ENCODE measurements around the gene ARHGEF16.
A peak's percentile ranks its signal among the peaks of the same experiment; 100 is the strongest.

The ARHGEF16 gene

DNA sequence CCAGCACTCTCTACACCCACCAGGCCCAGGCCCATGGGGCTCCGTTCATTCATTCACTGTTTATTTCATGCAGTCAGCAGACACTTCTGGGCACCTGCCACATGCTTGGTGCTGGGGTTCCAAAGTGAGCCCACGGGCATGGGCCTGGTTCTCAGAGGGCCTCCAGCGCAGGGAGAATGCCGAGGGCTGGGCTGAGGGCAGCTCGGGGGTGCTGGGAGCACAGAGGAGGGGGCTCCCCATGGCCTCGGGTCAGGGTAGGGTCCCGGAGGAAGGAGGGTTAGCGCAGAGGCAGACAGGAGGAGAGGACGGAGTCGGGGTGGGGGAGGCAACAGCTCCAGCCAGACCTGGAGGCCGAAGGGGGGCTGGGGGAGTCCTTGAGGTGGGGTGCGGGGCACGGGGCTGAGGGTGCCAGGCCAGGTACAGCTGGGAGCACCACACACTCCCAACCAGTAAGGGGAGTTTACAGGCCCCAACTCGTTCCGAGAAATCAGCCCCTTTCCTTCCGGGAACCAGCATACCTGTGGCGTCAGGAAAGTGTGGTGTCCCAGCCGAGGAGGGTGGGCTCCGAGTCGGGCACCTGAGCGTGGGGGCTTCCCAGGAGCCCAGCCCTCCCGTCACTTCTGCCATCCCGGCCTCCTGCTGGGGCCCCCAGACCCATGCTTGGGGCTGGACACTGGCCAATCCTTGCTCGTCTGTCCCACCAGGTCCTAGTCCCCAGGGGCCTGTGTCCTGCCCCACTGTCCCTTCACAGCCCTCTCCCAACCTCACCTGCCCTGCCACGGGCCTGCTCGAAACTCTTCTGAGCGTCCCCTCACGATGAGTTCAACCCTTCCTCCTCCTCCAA, 10.8 kb downstream of the ARHGEF16 start:
- Mint-ChIP-seq H3K4me1 (peaks cover 9% of the 10 kb centered on the region), H3K9me3 (peaks cover under 1% of the 10 kb centered on the region), H3K4me3 (no peak overlapping the region), H3K27ac (no peak overlapping the region), H3K27me3 (peaks cover 56% of the 10 kb centered on the region), H3K36me3 (no peaks in the 10 kb centered on the region)
- no peak for ATAC-seq

DNA sequence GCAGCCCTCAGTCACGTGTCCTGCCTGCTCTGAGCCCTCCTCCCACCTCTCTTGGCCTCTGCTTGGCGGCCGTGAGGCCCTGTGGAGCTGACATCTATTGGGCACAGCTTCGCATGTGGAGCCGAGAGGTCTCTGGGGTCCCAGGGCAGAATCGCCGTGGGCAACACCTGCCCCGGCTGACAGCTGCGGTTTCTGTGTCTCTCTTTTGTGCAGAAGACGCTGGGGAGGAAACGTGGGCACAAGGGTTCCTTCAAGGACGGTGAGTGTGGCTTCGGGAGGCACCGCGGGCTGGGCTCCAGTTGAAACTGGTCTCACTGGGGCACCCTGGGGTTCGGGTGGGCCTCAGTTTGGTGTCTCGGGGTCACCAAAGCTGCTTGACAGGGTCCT, 11.5 kb downstream of the ARHGEF16 start:
- peaks cover 14% of the 10 kb centered on the region for H3K4me1 Mint-ChIP-seq
- no peak for ATAC-seq
- H3K9me3 Mint-ChIP-seq = peaks cover 3% of the 10 kb centered on the region
- H3K27ac Mint-ChIP-seq = no peak overlapping the region
- H3K4me3 Mint-ChIP-seq = no peak overlapping the region
- peaks cover 56% of the 10 kb centered on the region for H3K27me3 Mint-ChIP-seq
- H3K36me3 Mint-ChIP-seq = no peaks in the 10 kb centered on the region

DNA sequence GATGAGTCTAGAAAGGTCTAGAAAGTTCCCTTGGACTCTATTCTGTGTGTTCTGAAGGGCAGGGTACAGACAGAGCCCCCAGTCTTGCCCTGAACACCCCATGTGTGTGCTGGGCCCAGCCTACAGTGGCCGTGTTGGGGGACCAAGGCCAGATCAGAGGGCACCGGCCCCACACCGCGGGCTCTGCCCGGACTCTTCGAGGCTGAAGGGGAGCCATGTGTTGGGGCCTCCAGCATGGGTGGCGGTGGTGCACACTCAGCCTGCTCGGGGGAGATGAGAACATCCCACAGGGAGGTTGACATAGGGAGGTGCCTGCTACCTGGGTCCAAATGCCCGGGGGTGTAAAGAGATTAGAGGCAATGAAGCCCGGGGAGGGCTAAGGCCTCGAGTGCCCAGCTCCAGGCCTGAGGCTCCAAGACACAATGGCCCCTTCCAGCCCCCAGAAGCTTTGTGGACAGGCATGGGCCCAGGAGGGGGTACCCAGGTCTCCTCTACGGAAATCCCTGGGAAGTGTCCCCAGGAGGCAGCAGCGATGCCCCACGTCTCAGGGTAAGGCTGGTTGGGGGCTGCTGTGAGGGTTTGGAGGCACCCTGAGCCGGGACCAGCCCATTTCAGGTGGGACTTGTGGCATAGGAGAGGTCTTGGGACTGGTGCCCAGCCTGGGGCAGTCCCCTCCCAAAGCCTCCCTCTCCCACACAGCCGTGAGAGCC, 12.1 kb downstream of the ARHGEF16 start:
- no peak for ATAC-seq
- no peaks in the 10 kb centered on the region for H3K36me3 Mint-ChIP-seq
- H3K9me3 Mint-ChIP-seq = peaks cover 3% of the 10 kb centered on the region
- H3K4me1 Mint-ChIP-seq = peaks cover 14% of the 10 kb centered on the region
- H3K27me3 Mint-ChIP-seq = peaks cover 55% of the 10 kb centered on the region
- no peak overlapping the region for H3K4me3 Mint-ChIP-seq
- no peak overlapping the region for H3K27ac Mint-ChIP-seq

DNA sequence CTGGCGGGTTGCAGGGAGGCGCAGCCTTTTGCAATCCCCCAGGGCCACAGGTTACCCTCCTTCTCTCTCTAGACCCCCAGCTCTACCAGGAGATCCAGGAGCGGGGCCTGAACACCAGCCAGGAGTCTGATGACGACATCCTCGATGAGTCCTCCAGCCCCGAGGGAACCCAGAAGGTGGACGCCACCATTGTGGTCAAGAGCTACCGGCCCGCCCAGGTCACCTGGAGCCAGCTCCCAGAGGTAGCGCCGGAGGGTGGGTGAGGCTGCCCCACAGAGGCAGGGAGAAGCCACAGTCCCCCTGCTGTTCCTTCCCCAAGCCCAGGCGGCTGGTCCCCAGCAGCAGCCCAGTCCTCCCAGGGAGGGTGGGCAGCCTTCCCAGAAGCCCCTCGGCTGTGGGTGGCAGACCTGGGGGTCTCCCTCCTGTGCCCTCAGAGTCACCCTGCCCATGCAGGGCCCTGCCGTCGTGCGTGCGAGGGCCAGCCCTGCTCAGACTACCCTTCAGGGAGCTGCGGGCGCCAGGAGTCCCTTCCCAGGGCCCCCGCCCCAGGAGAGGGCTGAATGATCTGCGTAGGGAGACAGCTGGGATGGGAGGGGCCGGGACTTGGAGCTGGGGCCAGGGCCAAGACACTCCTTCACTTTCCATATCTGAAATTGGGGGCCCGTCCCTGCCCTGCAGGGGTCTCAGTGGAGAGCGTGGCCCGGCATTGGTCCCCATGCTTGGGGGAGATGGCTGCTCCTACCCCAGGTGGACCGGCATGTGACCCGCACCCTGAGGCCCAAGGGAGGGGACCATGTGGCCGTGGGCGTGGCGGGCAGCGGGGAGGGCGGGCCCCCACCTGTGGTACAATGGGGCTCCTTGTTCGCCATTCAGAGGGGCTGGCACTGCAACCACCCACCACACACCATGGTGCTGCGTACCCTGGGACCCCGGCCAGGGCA, 12.9 kb downstream of the ARHGEF16 start:
- ATAC-seq = no peak
- no peaks in the 10 kb centered on the region for H3K36me3 Mint-ChIP-seq
- peaks cover 3% of the 10 kb centered on the region for H3K9me3 Mint-ChIP-seq
- H3K4me3 Mint-ChIP-seq = no peak overlapping the region
- peaks cover 14% of the 10 kb centered on the region for H3K4me1 Mint-ChIP-seq
- no peak overlapping the region for H3K27ac Mint-ChIP-seq
- peaks cover 48% of the 10 kb centered on the region for H3K27me3 Mint-ChIP-seq

DNA sequence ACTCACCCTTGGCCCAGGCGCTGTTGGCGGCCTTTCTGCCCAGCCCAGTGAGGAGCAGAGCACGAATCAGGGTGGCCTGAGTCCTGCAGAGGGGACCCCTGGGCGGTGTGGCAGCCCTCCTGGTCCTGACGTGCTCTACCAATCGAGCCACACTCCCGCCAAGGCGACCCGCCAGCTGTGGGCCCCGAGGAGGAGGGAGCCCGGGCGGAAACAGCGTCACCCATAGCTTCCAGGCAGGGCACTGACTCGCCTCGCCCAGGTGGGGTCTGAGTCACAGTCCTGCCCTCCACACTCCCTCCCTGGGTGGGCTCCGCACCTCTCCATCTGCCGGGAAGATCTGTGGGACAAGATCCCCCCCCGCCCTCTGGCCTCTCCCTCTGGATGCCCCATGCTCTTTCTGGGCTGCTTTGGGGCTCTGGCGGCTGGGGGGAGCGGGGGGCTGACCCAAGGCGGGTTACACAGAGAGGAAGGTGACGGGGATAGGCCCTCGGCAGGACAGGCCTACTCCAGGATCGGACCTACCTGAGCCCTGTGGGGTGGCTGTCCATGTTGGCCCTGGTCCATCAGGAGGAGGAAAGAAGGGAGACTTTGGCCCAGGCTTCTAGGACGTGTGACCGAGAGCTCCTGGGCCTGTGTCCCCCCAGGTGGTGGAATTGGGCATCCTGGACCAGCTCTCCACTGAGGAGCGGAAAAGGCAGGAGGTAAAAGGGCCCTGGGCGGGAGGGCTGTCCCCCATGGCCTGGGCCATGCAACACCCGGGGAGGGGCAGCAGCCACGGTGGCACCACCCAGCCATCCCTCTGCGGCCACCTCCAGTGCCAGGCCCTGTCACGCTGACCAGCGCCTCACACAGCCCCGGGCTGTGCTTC, 14.0 kb downstream of the ARHGEF16 start:
- H3K36me3 Mint-ChIP-seq = no peaks in the 10 kb centered on the region
- H3K27ac Mint-ChIP-seq = no peak overlapping the region
- H3K9me3 Mint-ChIP-seq = peaks cover 3% of the 10 kb centered on the region
- no peak for ATAC-seq
- peaks cover 14% of the 10 kb centered on the region for H3K4me1 Mint-ChIP-seq
- H3K27me3 Mint-ChIP-seq = peaks cover 48% of the 10 kb centered on the region
- H3K4me3 Mint-ChIP-seq = no peak overlapping the region

DNA sequence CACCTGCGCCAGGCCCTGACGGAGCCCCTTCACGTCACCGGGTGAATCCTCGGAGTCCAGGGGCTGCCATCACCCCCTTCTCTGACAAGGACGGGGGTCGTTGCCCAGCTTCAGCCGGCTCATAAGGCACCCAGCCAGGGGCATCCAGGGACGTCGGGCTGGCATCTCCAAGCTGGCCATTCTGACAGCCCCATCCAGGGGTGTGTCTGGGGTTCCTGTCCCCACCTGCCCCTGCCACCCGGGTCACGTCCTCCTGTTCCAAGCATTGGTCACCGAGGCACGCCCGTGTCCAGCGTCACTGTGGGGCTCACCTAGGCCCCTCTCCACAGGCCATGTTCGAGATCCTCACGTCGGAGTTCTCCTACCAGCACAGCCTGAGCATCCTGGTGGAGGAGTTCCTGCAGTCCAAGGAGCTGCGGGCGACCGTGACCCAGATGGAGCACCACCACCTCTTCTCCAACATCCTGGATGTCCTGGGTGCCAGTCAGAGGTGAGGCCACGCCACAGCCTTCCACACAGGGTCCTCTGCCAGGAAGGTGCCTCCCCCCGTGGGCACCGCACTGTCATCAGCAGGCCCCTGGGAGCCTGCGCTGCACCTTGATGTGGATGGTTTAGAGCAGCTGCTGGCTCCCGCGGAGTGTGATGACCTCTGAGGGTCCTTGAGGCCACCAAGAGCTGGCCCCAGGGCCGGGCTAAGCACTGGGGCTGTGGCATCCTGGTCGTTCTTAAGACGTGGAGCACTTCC, 14.8 kb downstream of the ARHGEF16 start:
- Mint-ChIP-seq H3K4me1 (peaks cover 14% of the 10 kb centered on the region), H3K27ac (no peak overlapping the region), H3K36me3 (no peaks in the 10 kb centered on the region), H3K4me3 (no peak overlapping the region), H3K9me3 (peaks cover 3% of the 10 kb centered on the region), H3K27me3 (peaks cover 48% of the 10 kb centered on the region)
- ATAC-seq = no peak

DNA sequence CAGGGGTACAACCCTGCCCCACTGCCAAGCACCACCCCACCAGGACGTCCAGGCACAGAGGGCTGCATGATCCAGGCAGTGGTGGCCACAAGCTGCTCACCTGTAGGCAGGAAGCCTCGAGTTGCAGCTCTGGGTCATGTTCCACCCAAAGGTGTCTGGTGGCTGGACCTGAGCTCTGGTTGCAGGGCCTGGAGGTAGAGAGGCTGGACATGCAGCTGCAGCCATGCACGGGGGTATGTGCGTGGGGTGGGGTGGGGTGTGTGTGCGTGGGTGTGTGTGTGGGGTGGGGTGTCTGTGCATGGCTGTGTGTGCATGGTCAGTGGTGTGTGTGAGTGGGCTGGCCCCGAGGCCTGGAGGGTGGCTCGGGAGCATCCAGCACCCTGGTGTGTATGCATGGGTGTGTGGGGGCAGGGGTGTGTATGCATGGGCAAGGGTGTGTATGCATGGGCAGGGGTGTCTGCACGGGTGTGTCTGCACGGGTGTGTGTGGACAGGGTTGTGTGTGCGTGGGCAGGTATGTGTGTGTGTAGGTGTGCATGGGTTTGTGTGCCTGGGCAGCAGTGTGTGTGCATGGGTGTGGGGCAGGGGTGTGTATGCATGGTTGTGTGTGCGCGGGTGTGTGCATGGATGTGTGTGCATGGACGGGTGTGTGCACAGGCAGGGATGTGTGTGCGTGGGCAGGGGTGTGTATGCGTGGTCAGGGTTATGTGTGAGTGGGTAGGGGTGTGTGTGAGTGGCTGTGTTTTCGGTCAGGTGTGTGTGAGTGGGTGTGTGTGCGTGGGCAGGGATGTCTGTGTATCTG, 15.6 kb downstream of the ARHGEF16 start:
- peak; percentile 6 for ATAC-seq
- Mint-ChIP-seq H3K36me3 (no peaks in the 10 kb centered on the region), H3K4me3 (no peak overlapping the region)

DNA sequence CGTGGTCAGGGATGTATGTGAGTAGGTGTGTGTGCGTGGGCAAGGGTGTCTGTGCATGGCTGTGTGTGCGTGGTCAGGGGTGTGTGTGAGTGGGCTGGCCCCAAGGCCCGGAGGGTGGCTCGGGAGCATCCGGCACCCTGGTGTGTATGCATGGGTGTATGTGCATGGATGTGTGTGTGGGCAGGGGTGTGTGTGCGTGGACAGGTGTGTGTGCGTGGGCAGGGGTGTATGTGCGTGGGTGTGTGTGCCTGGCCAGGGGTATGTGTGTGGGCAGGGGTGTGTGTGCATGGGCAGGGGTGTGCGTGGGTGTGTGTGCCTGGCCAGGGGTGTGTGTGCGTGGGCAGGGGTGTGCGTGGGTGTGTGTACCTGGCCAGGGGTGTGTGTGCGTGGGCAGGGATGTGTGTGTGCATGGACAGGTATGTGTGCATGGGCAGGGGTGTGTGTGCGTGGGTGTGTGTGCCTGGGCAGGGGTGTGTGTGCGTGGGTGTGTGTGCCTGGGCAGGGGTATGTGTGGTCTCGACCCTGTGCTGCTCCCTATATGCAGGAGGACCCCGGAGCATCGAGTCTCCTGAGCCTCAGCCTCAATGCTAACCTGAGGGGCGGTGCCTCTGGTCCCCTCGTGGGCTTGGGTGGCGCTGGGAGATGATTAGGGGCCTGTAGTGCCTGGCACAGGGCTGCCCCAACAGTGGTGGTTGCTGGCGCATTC, 16.3 kb downstream of the ARHGEF16 start:
- H3K4me3 Mint-ChIP-seq = no peak overlapping the region
- H3K36me3 Mint-ChIP-seq = no peaks in the 10 kb centered on the region
- peaks cover 10% of the 10 kb centered on the region for H3K4me1 Mint-ChIP-seq
- no peak overlapping the region for H3K27ac Mint-ChIP-seq
- no peak for ATAC-seq
- peaks cover 35% of the 10 kb centered on the region for H3K27me3 Mint-ChIP-seq
- H3K9me3 Mint-ChIP-seq = peaks cover 3% of the 10 kb centered on the region

More for the DNA sequence above, 15.6 kb downstream of the ARHGEF16 start:
- Mint-ChIP-seq H3K27me3 (peaks cover 43% of the 10 kb centered on the region), H3K4me1 (peaks cover 14% of the 10 kb centered on the region), H3K27ac (no peak overlapping the region), H3K9me3 (peaks cover 3% of the 10 kb centered on the region)

DNA sequence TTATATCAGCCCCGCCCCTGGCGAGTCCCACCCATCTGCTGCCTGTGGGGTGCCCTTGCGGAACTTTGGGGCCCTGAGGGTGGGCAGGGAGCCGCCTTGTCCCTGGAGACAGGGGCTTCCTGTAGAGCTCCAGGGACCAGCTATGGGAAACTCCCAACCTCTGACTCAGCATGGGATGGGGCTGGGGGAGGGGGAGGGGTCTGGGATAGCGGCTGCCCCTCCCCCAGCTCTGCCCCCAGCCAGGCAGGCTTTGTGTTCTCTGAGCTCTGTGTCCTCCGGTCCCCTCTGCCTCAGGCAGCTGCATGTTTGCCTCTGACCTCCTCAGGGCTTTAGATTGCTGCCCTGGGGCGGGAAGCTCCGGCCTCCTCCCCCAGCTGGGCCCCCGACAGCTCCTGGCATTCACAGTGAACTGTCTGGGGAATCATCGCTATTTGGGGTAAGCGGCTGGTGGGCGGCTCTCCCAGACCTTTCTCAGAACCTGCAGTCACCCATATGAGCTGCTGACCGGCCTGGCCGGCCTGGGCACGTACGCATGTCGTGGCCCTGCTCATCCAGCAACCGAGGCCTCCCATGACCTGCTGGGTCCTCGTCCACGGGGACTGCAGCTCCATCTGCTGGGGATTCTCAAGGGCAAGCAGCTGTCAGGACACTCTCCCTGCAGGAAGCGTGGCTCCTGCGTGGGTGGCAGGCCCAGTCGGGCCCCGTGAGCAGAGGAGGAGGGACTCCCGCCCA, 17.1 kb downstream of the ARHGEF16 start:
- H3K4me1 Mint-ChIP-seq = peaks cover 8% of the 10 kb centered on the region
- peaks cover 28% of the 10 kb centered on the region for H3K27me3 Mint-ChIP-seq
- H3K36me3 Mint-ChIP-seq = no peaks in the 10 kb centered on the region
- no peak for ATAC-seq
- no peak overlapping the region for H3K27ac Mint-ChIP-seq
- H3K9me3 Mint-ChIP-seq = peaks cover 3% of the 10 kb centered on the region
- no peak overlapping the region for H3K4me3 Mint-ChIP-seq

DNA sequence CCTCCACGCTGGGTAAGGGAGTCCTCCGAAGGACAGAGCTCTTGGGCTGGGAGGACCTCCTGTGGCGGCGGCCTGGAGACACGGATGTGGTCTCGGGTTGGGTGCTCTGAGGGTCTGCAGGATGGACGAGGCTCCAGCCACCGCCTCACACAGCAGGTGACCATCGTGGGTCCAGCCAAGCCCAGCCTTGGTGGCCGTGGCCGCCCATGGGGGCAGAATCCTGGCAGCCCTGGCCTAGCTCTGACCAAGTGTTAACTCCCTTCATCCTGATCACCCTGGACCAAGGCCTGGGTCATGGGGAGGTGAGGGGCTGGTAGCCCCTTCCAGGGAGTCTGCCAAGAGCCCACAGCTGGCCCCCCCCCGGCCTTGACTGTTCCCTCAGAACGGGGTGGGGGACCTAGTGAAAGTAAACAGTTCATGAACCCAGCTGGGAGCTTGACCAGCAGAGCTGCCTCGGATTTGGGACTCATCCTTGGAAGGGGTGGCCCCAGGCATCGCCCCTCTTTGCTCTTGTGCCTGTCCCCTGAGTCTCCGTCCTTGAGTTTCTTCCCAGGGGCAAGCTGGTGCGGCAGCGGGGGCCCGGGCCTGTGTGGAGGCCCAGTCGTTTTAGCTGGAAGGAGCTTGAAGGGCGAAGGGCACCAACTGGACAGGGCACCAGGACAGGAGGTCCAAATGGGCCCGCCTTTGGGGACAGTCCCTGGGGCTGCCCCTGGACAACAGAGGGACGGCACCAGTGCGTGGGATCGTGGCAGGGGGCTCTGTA, 17.8 kb downstream of the ARHGEF16 start:
- no peak overlapping the region for H3K4me3 Mint-ChIP-seq
- peaks cover 21% of the 10 kb centered on the region for H3K27me3 Mint-ChIP-seq
- no peak for ATAC-seq
- H3K27ac Mint-ChIP-seq = no peak overlapping the region
- H3K4me1 Mint-ChIP-seq = peaks cover 8% of the 10 kb centered on the region
- H3K9me3 Mint-ChIP-seq = peaks cover 3% of the 10 kb centered on the region
- no peaks in the 10 kb centered on the region for H3K36me3 Mint-ChIP-seq

DNA sequence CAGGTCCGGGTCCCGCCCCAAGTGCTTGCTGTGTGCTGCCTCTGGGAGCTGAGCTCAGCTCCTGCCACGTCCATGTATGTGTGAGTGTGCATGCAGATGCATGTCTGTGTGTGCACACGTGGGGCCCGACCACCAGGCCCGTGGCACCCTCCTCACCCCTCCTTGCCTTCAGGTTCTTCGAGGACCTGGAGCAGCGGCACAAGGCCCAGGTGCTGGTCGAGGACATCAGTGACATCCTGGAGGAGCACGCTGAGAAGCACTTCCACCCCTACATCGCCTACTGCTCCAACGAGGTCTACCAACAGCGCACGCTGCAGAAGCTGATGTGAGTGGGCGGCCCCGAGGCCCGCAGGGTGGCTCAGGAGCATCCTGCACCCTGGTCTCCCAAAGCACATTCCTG, 18.4 kb downstream of the ARHGEF16 start:
- Mint-ChIP-seq H3K4me1 (peaks cover 8% of the 10 kb centered on the region), H3K36me3 (no peaks in the 10 kb centered on the region), H3K27me3 (peaks cover 23% of the 10 kb centered on the region), H3K9me3 (peaks cover 3% of the 10 kb centered on the region), H3K27ac (no peak overlapping the region), H3K4me3 (no peak overlapping the region)
- no peak for ATAC-seq

DNA sequence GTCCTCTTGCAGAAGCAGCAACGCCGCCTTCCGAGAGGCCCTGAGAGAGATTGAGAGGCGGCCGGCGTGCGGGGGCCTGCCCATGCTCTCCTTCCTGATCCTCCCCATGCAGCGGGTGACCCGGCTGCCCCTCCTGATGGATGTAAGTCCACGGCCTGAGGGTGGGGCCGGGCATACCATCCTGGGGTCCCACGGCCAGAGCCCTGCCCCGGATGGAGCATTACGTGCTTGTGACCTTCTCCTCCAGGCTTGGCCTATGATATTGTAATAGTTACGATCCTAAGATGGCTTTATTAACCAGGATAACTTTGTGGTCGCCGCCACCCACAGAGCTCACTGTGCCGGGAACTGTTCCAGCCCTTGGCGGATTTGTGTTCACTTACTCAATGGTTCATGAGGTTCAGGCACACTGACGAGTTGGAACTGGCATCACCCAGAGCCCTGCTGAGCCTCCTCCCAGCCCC, 18.9 kb downstream of the ARHGEF16 start:
- Mint-ChIP-seq H3K36me3 (no peaks in the 10 kb centered on the region), H3K27ac (no peak overlapping the region), H3K27me3 (peaks cover 25% of the 10 kb centered on the region), H3K4me3 (no peak overlapping the region), H3K4me1 (peaks cover 8% of the 10 kb centered on the region), H3K9me3 (peaks cover 3% of the 10 kb centered on the region)
- ATAC-seq = no peak
